ENCODE data around the gene LRRC75B.
"Not testable (repeated sequence)": the region's sequence is repeated elsewhere in the genome, so short reads cannot be mapped to it uniquely, and the experiment has no call there.

Gene LRRC75B, protein sequence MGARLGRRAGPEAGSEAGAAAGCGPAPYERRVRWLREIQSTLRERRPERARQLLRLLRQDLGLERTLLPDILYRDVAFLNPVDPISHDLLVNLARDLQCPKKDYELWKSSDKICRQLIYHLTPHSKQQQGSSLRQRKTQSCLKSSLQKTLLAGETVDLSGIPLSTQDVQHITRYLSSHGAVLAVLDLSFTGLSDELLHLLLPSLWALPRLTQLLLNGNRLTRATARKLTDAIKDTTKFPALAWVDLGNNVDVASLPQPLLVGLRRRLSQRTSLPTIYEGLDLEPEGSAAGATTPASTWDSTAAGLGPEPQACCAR

DNA sequence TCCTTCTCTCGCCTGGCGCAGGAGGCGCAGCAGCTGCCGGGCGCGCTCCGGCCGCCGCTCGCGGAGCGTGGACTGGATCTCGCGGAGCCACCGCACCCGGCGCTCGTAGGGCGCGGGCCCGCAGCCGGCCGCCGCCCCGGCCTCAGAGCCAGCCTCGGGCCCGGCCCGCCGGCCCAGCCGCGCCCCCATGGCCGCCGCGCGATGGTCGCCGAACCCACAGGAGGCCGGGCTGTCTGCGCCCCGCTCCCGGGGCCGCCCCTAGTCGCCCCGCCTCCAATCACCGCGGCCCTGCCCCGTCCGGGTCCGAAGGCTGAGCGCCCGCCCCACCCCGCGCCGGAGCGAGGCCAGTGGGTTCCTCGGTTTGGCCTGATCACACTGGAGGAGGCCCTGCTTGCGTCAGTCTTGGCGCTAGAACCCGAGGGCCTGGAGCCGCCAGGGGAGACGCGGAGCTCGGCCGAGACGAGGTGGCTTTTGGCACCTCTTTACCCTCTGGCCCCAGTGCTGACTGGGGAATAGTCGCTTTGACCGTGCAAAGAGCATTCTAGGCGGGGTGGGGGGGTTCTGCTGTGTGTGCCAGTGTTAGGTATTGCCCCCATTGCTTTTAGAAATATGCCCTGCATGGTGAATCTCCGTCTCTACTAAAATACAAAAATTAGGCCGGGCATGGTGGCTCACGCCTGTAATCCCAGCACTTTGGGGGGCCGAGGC is at the start of gene LRRC75B:
Gene LRRC75B, minus strand, starts transcription at position 223 of the 708 bp plus-strand sequence. Its CDS starts 34 bp downstream, at position 189.
- DNase-seq (ENCODE audit: low read depth in 2 of 2), result peak in 1 of 2 experiments; percentile 36

DNA sequence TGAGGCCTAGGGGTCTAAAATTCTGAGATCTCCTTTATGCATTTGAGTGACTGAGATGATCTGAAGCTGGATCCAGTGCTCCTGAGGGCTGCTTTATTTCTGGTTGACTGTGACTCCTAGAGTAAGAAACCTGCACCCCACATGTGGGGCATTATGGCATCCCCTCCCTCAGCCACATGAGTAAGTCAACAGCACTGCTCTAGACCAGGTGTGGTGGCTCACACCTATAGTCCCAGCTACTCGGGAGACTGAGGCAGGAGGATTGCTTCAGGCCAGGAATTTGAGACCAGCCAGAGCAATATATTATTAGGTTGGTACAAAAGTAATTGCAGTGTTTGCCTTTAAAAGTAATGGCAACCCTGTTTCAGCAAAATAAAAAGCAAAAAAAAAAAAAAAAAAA is 49.4 kb upstream of the LRRC75B start:
- DNase-seq (ENCODE audit: low read depth in 2 of 2), result not testable (repeated sequence)

DNA sequence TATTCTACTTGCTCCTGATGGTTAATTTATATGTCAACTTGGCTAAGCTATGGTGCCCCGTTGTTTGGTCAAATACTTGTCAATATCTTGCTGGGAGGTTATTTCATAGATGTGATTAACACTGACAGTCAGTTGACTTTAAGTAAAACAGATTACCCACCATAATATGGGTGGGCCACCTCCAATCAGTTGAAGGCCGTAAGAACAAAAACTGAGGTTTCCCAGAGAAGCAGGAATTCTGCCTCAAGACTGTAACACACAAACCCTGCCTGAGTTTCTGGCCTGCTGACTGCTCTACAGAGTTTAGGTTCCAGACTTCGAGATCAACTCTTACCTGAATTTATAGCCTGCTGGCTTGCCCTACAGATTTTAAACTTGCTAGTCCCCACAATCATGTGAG is 43.6 kb upstream of the LRRC75B start:
- not testable (repeated sequence) for DNase-seq (ENCODE audit: low read depth in 2 of 2)

DNA sequence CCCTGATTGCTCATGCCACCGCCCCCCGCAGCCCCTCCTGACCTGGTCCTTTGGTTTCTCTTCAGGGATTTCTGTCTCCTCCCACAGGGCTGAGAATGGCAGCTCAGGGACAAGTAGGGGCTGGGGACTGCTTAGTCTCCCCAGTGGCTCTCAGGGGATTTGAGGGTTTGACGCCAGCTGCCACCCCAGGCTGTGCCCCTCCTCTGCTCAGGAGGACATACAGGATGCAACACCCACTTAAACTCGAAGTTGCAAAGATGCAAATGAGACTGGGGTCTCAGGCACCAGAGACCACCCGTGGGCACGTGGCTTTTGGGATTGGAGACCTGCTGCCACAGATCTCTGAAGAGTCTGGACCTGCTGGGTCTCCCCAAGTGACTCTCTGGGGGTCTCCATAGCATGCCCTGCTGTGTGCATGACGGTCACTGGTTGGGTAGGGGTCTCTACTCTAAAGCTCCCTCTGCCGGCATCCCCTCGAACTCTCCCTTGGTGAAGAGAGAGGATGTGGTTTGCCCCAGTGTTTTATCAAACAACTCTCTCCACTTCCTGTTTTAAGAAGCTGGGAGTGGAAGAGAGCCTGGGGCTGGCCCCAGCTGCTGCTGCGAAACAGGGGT is 42.0 kb upstream of the LRRC75B start:
- DNase-seq (ENCODE audit: low read depth in 2 of 2), result not testable (repeated sequence)

DNA sequence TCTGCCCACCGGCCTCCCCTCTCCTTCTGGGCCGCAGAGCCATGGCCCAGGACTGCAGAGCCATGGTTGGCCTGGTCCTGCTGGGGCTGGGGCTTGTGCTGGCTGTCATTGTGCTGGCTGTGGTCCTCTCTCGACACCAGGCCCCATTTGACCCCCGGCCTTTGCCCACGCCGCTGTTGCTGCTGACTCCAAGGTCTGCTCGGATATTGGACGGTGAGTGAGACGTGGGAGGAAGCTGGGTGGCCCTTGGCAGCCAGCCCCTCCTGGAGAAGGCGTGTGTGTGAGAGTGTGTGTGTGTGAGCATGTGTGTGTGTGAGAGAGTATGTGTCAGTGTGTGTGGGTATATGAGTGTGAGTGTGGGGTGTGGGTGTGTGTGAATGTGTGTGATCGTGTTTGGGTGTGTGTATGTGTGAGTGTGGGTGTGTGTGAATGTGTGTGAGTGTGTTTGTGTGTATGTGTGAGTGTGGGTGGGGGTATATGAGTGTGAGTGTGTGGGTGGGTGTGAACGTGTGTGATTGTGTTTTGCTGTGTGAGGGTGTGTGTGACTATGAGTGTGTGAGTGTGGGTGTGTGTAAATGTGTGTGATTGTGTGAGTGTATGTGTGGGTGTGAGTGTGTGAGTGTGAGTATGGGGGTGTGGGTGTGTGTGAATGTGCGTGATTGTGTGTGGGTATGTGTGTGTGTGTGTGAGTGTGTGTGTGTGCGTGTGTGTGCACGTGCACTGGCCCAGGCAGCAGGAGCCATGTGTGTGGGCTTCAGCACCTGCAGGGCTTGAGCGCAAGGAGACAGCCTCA is 40.6 kb upstream of the LRRC75B start:
- DNase-seq (ENCODE audit: low read depth in 2 of 2), result not testable (repeated sequence)

DNA sequence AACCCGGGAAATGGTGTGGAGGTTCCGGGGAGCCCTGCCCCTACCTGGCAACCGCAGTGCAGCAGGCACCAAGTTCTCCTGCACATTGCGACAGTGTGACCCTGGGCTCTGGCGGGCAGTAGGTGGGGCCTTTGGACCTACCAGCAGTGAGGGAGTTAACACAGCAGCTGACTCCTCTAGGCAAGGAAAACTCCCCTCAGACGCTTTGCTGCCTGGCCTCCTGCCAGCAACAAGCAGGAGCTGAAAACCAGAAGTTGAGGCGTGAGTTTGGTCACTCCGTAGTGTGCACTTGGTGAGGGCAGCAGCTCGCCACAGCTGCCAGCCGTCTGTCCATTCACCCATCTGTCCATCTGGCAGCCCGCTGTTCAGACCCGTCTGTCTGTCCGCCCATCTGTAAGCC is 39.8 kb upstream of the LRRC75B start:
- not testable (repeated sequence) for DNase-seq (ENCODE audit: low read depth in 2 of 2)

DNA sequence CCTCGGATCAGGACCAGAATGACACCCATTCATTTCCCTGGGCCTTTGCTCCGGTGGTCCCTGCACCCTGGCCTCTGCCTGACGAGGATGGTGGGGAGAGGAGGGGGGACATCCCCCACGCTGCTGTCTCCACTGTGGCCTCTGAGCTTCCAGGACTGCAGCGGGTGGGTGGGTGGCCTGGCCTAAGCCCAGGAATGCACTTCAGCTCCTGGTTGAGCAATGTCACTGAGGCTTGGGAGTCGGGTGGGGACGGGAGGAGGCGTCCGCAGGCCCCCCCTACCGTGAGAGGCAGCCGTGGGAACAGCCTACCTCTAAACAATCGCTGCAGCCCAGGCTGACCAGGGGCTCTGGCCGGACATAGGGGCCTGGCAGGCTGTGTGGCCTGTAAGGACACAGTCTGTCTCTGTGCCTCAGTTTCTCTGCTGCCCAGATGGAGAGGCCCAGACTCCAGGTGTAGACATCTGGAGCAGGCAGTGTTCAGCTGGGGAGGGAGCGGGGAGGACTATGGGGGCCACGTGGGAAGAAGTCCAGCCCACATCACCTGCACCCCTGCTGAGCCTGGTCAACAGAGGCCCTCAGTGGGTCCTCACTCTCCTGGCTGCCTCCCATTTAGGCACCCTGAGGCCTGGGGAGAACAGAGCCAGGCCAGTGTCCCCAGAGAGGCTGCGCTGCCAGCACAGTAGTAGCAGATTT is 38.7 kb upstream of the LRRC75B start:
- not testable (repeated sequence) for DNase-seq (ENCODE audit: low read depth in 2 of 2)

DNA sequence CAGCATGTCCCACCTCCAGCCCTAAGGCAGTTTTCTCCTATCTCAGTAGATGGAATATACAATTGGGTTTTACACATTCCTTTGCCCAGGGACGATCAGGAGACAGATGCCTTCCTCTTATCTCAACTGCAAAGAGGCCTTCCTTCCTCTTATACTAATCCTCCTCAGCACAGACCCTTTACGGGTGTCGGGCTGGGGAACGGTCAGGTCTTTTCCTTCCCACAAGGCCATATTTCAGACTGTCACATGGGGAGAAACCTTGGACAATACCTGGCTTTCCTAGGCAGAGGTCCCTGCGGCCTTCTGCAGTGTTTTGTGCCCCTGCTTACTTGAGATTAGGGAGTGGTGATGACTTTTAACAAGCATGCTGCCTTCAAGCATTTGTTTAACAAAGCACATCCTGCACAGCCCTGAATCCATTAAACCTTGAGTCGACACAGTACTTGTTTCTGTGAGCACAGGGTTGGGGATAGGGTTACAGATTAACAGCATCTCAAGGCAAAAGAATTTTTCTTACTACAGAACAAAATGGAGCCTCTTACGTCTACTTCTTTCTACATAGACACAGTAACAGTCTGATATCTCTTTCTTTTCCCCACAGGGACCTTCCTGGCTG is 38.0 kb upstream of the LRRC75B start:
- DNase-seq (ENCODE audit: low read depth in 2 of 2), result not testable (repeated sequence)

DNA sequence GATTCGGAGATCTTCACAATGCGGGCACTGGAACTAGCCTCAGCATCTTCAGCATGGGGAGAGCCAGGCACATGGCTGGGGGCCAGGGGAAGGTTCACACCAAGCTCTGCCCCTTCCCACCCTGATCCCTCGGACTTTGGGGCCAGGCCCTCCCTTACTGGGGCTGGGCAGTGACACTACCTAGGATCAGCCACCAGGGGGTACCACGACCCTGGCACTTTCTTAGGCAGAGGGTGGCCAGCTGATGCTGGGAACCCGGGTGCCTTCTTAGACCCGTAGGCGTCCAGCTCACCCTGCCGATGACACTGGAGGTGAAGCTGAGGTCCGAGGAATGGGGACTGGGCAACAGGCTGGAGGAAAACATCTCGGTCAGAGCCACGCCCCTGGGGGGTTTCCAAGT is 36.2 kb upstream of the LRRC75B start:
- not testable (repeated sequence) for DNase-seq (ENCODE audit: low read depth in 2 of 2)

DNA sequence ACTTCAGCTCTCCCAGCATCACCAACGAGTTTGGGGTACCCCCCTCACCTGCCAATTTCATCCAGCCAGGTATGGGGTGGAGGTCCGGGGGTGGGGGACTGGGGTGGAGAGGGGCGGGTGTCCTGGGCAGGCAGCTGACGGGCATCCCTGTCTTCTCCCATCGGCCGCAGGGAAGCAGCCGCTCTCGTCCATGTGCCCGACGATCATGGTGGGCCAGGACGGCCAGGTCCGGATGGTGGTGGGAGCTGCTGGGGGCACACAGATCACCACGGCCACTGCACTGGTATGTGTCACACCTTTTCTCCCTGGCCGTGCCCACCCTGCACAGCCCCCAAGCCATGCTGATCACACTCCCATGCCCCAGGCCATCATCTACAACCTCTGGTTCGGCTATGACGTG is 35.0 kb upstream of the LRRC75B start:
- DNase-seq (ENCODE audit: low read depth in 2 of 2), result not testable (repeated sequence)

DNA sequence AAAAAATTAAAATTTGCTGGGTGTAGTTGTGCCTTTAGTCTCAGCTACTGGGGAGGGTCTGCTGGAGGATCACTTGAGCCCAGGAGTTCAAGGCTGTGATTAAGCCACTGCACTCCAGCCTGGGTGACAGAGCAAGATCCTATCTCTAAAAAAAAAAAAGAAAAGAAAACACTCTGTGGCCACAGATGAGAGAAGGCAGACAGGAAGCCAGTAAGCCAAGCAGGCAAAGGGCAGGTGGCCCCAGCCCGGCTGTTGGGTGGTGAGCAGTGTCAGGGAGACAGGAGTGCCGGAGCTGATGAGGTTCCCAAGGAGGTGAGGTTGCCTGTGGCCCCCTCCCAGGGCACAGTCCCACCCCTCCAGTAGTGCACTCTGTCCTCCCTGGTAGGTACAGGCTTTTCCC is 29.7 kb upstream of the LRRC75B start:
- not testable (repeated sequence) for DNase-seq (ENCODE audit: low read depth in 2 of 2)

DNA sequence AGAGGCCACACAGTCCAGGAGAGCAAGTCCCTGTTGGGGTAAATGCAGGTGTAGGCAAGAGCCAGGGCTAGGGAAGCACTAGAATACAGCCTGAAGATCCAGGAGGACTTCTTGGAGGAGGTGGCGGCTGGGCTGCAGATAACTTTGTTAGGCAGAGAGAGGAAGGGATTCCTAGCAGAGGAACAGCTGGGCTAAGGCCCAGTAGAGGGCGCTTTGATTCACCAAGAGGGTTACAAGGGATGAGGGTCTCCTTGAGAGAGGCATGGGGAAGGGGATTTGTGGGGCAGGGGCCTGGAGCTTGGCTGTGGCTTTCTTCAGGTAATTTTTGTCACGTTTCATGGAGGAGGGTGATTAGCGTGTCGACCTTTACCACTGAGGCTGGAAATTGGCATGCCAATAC is 28.4 kb upstream of the LRRC75B start:
- DNase-seq (ENCODE audit: low read depth in 2 of 2), result not testable (repeated sequence)

DNA sequence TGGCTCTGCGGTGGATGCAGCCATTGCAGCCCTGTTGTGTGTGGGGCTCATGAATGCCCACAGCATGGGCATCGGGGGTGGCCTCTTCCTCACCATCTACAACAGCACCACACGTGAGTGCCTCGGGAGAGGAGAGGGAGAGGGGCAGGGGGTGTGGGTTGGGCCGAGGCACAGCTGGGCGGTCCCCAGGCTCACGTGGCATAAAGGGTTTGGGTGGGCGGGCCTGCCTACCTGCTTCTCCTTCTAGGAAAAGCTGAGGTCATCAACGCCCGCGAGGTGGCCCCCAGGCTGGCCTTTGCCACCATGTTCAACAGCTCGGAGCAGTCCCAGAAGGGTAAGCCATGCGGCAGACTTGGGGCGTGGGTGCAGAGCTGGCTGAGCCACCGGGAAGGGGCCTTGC is 21.9 kb upstream of the LRRC75B start:
- not testable (repeated sequence) for DNase-seq (ENCODE audit: low read depth in 2 of 2)

DNA sequence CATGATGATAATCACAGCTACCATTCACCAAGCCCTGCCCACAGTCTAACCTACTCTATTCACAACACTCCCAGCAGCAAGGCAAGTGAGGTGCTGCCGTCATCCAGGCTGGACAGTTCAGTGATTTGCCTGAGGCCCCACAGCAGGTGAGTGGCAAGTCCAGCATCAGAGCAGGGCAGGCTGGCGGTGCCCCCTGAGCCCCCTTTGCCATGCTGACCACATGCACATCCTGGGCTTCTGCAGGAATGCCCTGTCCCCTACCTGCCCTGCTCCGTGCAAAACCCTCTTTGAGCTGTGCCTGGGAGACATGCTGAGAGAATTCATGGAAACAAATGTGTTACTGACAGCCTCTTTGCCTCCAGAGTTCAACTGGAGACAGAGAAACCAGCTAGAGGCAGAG is 17.0 kb upstream of the LRRC75B start:
- DNase-seq (ENCODE audit: low read depth in 2 of 2), result not testable (repeated sequence)

DNA sequence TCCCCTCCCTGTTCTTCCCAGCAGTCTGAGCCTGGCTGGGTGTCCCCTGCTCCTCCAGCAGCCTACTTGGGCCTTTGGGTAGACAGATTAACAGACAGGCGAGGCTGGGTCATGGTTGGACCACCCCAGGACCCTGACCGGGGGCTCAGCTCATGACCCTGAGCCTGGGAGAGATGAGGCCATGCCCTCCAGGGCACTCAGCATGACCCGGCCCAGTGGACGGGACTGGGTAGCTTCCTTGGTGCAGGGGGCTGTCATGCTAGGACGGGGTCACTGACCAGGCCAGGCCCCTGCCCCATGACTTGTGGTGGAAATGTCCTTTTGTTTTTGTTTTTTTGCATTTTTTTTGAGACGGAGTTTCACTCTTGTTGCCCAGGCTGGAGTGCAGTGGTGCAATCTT is 15.5 kb upstream of the LRRC75B start:
- not testable (repeated sequence) for DNase-seq (ENCODE audit: low read depth in 2 of 2)

DNA sequence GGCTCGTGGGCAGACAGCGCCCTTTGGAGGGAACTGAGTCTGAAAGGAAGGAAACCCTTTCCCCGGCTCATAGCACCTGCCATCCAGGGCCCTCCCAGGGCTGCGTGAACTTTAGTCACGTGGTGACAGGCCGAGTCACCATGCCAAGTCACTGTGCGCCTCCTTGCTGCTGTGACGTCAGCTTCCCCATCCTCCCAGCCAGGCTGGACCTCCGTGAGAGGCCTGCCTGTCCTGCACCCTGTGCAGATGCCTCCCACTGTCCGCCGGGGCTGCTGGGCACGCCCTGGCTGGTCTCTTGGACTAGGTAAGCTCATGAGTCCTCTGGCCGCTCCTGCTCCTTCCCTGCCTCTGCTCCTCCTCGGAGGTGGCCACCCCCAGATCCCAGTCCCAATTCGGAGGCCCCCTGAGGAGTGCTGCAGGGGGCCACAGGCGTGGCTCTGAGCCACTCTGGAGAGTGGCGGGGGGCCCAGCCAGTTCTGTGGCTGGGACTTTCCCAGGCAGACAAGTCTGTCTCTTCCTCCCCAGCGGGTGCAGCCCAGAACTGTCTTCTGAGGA is 14.6 kb upstream of the LRRC75B start:
- peak; percentile 40 to 50 for DNase-seq (ENCODE audit: low read depth in 2 of 2)

DNA sequence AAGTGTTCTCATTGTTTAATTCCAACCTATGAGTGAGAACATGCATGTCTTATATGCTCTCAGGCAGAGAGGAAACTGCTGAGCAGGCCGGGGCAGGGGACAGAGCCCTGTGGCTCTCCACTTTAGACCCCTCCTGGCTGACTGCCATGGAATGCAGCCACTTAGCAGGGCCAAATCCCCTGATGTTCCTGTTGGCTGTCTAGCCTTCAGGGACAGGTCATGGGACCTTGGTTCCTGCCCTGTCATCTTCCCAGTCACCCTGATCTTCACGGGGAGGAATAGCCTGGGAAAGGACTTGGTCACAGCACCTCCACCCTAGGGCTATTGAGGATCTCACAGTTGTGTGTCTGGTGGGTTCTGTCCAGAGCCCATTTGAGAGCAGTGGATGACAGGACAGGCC is 13.5 kb upstream of the LRRC75B start:
- not testable (repeated sequence) for DNase-seq (ENCODE audit: low read depth in 2 of 2)

DNA sequence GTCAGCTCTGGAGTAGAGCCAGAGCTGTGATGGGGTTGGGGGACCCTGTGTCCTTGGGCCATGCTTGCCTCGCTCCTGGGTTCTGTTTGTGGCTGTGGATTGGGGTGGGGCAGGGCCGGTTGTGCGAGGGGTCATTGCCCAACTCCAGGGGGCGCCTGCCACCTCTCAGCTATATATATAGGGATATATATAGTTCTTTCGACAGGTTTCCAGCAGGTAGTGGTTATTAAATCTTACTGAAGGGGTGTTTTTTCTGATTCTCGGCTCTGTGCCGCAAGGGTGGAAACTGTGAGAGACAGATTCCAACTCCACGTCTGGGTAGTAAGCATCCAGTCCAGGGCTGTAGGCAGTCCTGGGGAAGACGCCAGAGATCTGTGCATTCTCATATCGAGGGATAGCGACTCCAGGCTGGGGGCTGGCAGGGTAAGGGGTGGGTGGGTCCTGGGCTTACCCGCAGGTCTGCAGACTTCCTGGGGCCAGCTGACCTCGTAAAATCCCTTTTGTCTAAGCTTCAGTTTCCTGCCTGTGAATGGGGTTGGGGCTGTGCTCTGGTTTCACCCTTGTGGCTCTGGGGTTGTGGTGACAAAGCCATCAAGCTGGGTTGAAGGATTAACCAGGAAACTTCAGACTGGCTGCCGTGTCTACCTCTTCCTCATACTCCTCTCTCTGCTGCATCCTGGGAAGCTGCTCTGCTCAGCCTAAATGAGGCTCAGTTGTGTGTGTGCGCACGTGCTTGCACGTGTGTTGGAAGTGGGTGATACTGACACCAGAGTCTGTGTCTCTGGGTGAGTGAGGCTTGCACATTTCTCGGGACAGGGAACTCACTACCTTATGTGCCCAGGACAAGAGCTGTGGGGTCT is 11.1 kb upstream of the LRRC75B start:
- not testable (repeated sequence) for DNase-seq (ENCODE audit: low read depth in 2 of 2)
